Measurements from ENCODE around the gene CALML3.

Gene CALML3

GRCh38 chr10:5506751-5507648, 17.8 kb upstream of the CALML3 start:
- DNase-seq (ENCODE audit: low spot score), result no peak

GRCh38 chr10:5507649-5508131, 17.1 kb upstream of the CALML3 start:
- DNase-seq (ENCODE audit: low spot score), result no peak

GRCh38 chr10:5508161-5508604, 16.6 kb upstream of the CALML3 start:
- no peak for DNase-seq (ENCODE audit: low spot score)

GRCh38 chr10:5508786-5509185, 16.0 kb upstream of the CALML3 start:
- no peak for DNase-seq (ENCODE audit: low spot score)

- no peak for DNase-seq (ENCODE audit: low spot score)
Measured at GRCh38 chr10:5509236-5509635, 15.5 kb upstream of the CALML3 start.

GRCh38 chr10:5509691-5510090, 15.1 kb upstream of the CALML3 start:
- DNase-seq (ENCODE audit: low spot score), result no peak

GRCh38 chr10:5510281-5511072, 14.3 kb upstream of the CALML3 start:
- DNase-seq (ENCODE audit: low spot score), result no peak

- DNase-seq (ENCODE audit: low spot score), result no peak
Measured at GRCh38 chr10:5511231-5511884, 13.4 kb upstream of the CALML3 start.

- no peak for DNase-seq (ENCODE audit: low spot score)
Measured at GRCh38 chr10:5511885-5512280, 12.9 kb upstream of the CALML3 start.

- no peak for DNase-seq (ENCODE audit: low spot score)
Measured at GRCh38 chr10:5512331-5512730, 12.4 kb upstream of the CALML3 start.

GRCh38 chr10:5512881-5513612, 11.7 kb upstream of the CALML3 start:
- DNase-seq (ENCODE audit: low spot score), result no peak

- DNase-seq (ENCODE audit: low spot score), result no peak
Measured at GRCh38 chr10:5514226-5514850, 10.4 kb upstream of the CALML3 start.

- DNase-seq (ENCODE audit: low spot score), result no peak
Measured at GRCh38 chr10:5515948-5516761, 8.6 kb upstream of the CALML3 start.

GRCh38 chr10:5517546-5517945, 7.2 kb upstream of the CALML3 start:
- no peak for DNase-seq (ENCODE audit: low spot score)

GRCh38 chr10:5518143-5518542, 6.6 kb upstream of the CALML3 start:
- no peak for DNase-seq (ENCODE audit: low spot score)

GRCh38 chr10:5519054-5519453, 5.7 kb upstream of the CALML3 start:
- DNase-seq (ENCODE audit: low spot score), result no peak

GRCh38 chr10:5522913-5523560, 1.7 kb upstream of the CALML3 start:
- no peak for DNase-seq (ENCODE audit: low spot score)

- no peak for DNase-seq (ENCODE audit: low spot score)
Measured at GRCh38 chr10:5523796-5524574, 776 bp upstream of the CALML3 start.

All from CD4-positive, alpha-beta T cell treated with Interleukin-15 for 4 hours (primary cell).